D341Med (cell line): ENCODE results near the gene INPP5A.

Experiments
- DNase-seq: peaks from one replicate; pipeline ENCODE4 v3.0.0; 2012; ENCODE audit warnings: low spot score

Gene INPP5A

GRCh38 chr10:132648851-132649528, 111.4 kb downstream of the INPP5A start:
- no peak for DNase-seq

- DNase-seq, result no peak
Measured at GRCh38 chr10:132649651-132650360, 112.2 kb downstream of the INPP5A start.

- no peak for DNase-seq
Measured at GRCh38 chr10:132650611-132651250, 113.1 kb downstream of the INPP5A start.

GRCh38 chr10:132651511-132652029, 114.0 kb downstream of the INPP5A start:
- DNase-seq, result no peak

- no peak for DNase-seq
Measured at GRCh38 chr10:132652446-132652845, 114.9 kb downstream of the INPP5A start.

- no peak for DNase-seq
Measured at GRCh38 chr10:132652936-132653590, 115.5 kb downstream of the INPP5A start.

- DNase-seq, result no peak
Measured at GRCh38 chr10:132653721-132654120, 116.1 kb downstream of the INPP5A start.

GRCh38 chr10:132654121-132654571, 116.6 kb downstream of the INPP5A start:
- DNase-seq, result no peak

GRCh38 chr10:132654708-132655661, 117.4 kb downstream of the INPP5A start:
- DNase-seq, result peak; percentile 83

GRCh38 chr10:132655735-132656134, 118.1 kb downstream of the INPP5A start:
- DNase-seq, result no peak

- DNase-seq, result no peak
Measured at GRCh38 chr10:132656283-132657126, 118.9 kb downstream of the INPP5A start.

- DNase-seq, result no peak
Measured at GRCh38 chr10:132657127-132657706, 119.6 kb downstream of the INPP5A start.

GRCh38 chr10:132657748-132658147, 120.2 kb downstream of the INPP5A start:
- DNase-seq, result no peak

- no peak for DNase-seq
Measured at GRCh38 chr10:132658546-132659205, 121.1 kb downstream of the INPP5A start.

GRCh38 chr10:132659206-132660091, 121.9 kb downstream of the INPP5A start:
- no peak for DNase-seq

GRCh38 chr10:132660385-132660784, 122.8 kb downstream of the INPP5A start:
- no peak for DNase-seq

GRCh38 chr10:132662186-132662920, 124.8 kb downstream of the INPP5A start:
- DNase-seq, result no peak
